ENCODE measurements around the gene FDXR.

FDXR gene

DNA sequence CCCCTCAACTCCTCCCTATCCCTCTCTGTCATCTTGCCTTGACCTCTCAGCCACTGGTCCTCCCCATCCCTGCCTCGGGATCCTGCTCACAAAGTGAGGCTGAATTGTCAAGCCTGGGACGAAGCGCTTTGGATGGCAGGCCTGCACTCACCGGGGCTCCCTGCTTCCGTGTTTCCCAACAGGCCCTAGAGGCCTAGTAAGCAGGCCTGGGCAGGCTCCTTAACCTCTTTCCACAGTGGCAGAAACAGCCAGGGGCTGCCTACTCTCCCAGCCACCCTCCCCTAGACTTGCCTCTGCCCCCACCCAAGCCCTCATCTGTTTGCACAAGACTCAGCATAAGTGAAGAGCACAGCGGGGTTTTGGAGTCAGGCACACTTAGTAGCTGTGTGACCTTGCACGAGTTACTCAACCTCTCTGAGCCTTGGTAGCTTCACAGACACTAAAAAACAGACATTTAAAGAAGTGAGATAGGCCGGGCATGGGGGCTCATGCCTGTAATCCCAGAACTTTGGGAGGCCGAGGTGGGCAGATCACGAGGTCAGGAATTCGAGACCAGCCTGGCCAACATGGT is 25.7 kb upstream of the FDXR start:
- DNase-seq (ENCODE audit: low read depth) = no peak

DNA sequence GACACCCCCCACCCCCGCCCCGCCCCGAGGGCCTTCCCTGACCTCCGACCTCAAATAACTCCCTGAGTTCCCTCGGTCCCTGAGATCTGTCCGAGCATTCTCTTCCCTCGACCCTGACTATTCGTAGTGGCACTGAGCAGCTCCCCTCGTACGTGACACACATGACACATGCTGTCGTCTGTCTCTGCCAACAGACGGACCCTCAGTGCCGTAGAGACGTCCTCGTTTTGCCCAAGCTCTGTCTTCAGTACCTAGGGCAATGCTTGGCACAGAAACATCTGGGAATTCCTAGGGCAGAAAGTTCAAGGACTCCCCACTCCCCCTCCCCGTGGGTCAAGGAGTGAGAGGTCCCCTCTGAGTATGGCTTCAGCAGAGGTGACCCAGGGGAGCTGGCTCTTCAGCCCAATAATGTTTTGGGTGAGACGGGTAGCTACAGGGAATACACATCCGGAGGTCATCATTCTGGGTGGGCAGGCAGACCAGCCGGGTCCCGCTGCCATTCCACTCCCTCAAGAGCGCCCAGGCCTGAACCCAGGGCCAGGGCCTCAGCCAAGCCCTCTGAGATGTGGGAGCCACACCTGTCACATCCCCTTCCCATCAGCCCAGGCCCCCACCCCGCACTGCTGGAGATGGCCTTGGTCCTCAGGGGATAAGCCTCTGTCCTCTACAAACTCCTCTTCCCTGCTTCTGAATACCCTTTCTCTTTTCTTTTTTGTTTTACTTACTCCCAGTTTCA is 21.3 kb upstream of the FDXR start:
- no peak for DNase-seq (ENCODE audit: low read depth)

DNA sequence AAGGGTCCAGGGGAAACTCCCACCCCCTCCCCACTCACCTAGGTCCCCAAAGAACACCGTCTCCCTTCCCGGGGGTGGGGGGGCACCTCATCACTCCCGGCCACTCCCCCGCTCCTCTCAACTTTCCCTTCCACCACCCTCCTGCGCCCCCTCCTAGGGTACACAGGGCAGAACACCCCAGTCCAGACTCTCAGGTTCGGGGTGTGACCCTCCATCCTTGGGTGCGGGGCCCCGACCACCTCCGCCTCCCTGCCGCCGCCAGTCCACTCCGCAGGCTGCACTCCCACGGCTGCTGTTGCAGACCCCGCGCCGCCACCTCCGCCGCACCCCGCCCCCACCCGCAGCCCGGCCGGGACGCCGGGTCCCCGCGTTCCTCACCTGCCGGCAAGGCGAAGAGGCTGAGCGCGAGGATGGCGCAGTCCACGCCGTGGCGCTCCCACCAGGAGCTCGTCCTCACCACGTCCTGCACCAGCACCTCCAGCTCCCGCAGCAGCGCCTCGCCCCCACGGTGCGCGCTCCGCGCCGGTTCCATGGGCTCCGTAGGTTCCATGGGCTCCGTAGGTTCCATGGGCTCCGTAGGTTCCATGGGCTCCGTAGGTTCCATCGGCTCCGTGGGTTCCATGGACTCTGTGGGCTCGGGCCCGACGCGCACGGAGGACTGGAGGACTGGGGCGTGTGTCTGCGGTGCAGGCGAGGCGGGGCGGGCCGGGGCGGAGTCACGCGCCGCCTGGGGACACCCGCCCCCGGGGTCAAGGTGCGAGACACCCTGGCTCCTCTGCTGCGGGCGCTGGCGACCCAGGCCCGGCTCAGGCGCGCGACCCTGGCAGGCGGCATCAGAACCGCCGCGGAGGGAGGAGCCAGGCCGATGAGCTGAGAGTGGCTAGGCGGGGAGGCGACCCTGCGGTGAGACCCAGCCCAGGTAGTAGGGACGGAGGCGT is 20.4 kb upstream of the FDXR start, which contains the start of gene FADS6:
Gene FADS6, minus strand, starts transcription at position 660 of the 938 bp plus-strand sequence. Its CDS starts 38 bp downstream, at position 622.
- no peak for DNase-seq (ENCODE audit: low read depth)

DNA sequence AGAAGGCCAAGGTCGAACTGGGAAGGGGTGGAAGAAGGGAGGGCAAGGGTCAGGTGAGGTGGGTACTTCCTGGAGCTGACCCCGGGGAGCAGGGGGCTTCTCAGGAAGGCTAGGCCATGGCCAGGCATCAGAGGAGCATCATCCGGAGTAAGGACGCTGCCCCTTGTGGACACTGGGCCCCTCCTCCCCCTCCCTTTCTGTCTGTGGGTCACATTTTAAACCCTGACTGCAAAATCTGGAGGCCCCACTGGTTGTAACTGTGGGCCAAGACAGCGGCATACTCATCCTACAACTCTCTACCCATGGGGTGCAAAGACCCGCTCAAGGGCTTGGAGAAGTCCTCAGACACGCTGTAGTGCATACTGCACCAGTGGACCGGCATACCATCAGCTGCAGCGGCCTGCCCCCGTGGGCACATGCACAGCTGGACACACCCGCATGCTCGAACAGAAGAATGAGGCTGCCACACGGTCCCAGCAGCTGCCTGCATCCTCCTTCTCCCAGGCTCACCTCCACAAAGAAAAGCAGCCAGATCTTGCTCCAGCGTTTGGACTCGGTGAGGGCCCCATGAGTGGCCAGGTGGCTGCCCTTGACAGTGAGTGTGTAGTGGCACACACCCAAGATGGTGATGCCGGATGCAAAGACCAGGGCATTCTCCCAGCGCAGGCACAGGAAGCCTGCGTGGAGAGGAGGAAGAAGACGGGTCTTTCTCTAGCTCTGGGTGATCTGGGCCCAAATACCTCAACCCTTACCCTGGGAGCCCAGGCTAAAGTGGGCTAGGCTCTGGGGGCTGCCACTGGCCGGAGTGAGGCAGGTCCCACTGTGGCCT is 19.4 kb upstream of the FDXR start:
- DNase-seq (ENCODE audit: low read depth) = no peak

DNA sequence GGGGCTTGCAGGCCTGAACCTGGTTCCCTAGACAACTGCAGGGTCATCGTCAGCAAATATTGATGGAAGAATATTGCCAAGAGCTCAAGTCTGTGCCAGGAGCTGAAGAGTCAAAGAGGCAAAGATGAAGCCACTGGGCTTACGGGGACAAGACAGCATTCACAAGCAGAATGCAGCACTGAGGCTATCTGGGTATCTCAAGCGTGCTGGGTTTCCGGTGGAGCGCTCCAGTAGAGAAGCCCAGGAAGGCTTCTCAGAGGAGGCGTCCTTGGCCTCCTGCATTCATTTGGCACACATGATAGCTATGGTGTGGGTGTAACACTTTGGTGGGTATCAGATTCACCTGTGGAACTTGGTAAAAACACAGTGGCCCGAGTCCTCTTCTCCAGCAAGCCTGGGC is 17.8 kb upstream of the FDXR start:
- DNase-seq (ENCODE audit: low read depth) = no peak

DNA sequence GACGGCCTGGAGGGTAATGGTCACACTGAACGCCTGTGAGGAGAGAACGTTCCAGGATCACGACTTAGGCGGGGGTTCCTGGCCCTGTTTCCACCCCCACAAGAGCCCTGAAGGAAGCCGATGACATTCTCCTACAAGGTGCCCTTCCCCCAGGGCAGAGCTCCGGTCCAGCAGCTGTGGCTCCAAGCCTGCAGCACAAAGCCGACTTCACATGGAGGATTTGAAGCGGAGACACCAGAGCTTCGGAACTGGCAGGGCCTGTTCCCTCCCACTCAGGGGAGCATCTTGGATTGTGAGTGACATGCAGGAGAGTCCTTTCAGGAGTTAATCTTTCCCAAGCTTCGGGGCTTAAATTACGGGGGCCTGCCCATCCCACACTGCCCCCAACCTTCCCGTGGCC is 15.7 kb upstream of the FDXR start:
- no peak for DNase-seq (ENCODE audit: low read depth)

DNA sequence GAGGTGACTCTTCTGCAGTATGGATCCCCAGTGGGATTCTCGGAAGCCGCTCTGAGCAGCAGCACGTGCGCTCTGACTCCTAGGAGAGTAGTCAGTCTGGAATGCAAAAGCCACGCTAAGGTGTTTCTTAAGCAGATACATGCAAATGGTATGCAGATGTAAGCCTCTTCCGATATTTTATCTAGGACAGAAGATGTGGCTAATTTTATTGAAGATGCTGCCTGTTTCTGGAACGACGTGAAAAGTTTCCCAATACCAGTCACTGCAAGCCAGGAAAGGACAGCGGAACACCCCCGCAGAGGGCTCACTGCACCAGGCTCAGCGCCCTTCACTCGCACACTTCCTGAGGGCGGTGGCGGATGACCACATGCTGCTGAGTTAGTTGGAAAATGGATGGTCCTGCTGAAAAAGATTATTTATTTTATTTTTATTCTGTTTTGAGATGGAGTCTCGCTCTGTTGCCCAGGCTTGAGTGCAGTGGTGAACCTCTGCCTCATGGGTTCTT is 10.5 kb upstream of the FDXR start:
- no peak for DNase-seq (ENCODE audit: low read depth)

DNA sequence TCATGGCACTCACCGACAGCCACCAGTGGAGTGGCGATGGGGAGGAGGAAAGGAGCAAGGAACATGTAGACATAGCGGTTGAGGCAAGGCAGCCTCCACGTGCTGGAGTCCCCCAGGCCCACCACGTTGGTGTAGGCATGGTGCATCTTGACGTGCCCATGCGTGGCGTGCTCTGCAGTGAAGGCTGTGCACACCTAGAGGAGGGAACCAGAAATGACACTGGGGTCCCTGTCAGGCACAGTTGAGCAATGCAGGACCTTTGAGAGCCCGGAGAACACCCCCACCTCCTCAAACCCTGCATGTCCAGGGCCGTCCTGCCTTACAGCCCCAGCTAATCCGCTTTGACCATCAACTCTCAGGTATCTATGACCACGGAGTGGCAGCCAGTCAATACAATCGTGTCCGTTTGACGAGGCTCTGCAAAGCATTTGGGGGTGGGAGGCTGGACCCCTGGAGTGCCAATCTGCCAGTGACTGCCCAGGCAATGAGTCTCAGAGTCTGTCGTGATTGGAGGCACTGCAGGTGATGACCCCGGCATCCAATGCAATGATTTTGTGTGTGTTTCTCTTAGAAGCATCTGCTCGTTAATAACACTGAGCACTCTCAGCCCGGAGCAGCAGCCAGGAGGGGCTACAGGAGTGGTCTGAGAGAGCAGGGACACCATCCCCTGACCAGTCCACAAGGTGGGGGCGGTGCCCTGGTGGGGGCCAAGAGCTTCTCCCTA is 9.9 kb upstream of the FDXR start:
- DNase-seq (ENCODE audit: low read depth) = no peak

DNA sequence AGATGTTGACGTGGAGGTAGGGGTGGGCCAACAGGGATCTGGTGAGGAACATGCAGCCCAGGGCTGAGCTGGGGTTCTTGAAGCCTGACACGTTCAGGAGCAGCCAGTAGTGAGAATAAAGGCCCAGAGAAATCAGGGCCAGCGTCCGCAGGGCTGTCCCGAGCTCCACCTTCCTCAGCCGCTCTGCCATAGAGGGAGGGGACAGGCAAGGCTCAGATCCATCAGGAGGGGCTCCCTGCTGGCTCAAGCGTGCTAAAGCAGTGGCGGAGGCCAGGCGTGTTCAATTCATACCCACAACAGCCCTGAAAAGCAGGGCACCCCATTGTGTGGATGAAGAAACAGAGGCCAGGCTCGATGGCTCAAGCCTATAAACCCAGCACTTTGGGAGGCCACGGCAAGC is 8.3 kb upstream of the FDXR start:
- DNase-seq (ENCODE audit: low read depth) = no peak

DNA sequence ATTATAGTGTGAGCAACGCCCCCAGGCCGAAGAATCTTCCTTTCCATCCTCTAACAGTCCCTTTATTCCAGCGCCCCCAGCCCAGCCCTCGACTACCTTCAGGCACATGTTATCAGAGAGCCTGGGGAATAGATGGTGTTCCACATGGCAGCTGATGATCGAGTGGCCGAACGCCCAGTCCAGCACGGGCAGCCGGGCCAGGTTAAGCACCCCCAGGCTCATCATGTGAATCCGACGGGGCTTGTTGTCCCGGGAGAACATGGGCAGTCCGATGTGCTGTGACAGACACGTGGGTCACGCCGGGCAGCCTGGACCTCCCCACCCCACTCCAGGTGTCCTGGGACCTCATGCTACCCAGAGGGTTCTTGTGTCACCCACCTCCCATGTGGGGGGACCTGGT is 6.5 kb upstream of the FDXR start:
- no peak for DNase-seq (ENCODE audit: low read depth)

DNA sequence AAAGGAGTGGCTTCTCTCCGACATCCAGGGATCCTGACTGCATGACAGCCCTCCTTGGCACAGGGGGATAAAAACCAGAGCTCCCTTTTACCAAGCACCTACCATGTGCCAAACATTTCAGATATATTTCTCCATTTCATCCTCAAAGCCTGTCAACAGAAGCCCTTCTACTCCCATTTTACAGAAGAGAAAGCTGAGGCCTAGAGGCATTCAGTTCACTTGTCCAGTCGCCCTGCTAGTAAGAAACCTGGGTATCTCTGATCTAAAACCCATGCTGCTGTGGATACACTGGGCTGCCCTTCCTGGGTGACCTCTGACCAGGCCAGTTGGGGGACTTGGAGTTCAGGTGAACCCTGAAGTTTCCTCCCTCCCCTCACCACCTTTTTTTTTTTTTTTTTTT is 5.9 kb upstream of the FDXR start:
- no peak for DNase-seq (ENCODE audit: low read depth)

DNA sequence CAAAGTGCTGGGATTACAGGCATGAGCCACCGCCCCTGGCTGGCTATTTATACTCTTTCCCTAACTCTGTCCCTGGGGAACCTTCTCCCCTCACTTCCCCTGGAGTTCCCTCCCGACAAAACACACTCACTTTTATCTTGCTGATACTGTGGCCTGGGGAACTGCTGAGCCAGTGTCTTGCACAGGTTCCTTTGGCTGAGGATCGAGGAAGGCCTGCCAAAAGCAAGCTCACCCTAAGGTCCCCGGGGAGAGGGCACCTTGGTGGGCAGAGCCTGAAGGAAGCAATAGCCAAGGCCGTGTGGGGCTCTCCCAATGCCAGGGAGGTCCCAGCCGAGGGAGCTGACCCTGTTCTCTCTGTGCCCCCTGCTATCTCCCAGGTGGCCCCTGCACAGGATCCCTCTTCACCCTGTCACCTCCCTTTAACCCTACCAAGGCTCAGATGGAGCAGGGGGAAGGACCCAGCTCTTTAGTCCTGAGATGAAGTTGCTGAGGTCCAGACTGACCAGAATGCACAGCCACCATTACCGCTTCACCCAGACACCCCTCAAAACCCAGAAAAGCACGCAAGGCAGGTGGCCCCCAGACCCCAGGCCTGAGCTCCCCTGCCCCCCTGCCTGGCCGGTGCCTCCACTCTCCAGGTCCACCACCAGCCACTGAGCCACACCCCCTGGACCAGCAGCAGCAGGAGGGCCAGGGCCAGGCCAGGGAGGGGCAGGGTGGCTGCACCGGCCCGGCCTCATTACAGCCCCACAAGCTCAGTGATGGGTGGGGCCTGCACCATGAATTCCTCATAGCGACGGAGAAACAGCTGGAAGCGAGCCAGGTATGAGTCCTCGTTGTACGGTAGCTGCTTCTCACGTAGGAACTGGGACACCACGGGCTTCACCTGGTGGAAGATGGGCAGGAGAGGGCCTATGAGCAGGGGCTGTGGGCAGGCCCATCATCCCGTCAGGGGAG is 5.1 kb upstream of the FDXR start:
- DNase-seq (ENCODE audit: low read depth) = no peak

DNA sequence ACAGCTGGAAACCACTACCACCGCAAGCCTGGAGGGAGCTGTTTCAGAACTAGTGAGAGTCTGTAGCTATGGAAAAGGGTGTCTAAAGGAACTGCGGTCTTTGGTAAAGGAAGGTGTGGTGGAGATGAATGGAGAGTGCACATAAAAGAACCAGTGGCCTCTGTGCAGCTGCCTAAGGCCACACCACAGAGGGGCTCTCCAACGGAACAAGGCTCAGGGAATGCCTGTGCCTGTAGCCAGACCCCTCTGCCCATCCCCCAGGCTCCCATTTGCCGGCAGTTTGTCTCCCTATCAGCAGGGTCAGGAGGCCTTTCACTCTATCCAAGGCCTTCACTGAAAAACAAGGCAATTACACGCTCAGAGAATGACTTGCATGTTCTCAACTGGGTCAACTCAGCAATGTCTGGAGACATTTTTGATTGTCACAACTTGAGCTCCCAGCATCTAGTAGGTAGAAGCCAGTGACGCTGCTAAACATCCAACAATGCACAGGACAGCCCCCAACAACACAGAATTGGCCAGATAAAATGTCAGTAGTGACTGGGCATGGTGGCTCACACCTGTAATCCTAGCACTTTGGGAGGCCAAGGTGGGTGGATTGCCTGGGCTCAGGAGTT is 3.3 kb upstream of the FDXR start:
- DNase-seq (ENCODE audit: low read depth) = no peak

DNA sequence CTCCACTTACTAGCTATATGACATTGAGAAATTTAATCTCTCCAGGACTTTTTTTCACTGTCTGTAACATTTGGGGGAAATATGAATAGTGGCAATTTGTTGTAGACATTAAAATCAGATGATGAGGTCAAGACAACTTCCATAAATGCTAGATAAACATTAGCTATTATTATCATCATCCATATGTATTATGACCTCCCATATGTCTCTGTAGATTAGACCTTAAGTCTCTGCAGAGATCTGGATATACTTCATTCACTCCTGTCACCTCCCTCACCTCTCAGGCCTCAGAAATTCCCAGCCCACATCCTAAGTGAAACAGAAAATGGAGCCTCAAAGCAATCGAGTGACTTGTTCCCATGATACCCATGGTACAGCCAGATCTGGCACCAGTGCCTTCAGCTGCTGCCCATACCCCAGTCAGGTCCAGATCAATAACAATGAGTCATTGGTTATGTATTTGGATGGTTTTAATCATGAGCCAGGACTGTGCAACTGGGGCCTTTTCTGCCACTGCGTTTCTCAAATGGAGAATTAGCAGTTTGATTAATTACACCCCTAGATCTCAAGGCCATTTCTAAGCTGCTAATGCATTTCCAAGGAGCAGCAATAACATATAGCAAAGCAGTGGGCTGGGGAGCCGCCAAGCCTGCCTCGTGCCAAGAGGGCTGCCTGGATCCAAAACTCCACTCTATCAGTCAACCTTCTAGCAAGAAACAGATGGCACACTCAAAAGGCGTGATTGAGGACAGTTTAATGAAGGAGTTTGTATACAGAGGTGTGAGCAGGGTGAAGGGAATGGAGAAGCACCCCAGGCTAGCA is 2.6 kb upstream of the FDXR start:
- no peak for DNase-seq (ENCODE audit: low read depth)

DNA sequence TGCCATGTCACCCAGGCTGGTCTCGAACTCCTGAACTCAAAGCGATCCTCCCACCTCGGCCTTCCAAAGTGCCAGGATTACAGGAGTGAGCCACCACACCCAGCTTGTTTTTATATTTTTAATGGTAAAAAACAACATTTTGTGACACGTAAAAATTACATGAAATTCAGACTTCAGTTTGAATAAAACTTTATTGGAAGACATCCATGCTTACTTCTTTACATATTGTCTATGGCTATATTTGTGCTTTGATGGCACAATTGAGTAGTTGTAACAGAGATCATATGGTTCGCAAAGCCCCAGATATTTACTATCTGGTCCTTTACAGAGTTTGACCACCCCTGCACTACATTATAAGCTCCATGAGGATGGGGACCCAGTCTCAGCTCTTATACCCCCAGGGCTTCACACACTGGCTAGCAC is 1.8 kb upstream of the FDXR start:
- DNase-seq (ENCODE audit: low read depth) = no peak

DNA sequence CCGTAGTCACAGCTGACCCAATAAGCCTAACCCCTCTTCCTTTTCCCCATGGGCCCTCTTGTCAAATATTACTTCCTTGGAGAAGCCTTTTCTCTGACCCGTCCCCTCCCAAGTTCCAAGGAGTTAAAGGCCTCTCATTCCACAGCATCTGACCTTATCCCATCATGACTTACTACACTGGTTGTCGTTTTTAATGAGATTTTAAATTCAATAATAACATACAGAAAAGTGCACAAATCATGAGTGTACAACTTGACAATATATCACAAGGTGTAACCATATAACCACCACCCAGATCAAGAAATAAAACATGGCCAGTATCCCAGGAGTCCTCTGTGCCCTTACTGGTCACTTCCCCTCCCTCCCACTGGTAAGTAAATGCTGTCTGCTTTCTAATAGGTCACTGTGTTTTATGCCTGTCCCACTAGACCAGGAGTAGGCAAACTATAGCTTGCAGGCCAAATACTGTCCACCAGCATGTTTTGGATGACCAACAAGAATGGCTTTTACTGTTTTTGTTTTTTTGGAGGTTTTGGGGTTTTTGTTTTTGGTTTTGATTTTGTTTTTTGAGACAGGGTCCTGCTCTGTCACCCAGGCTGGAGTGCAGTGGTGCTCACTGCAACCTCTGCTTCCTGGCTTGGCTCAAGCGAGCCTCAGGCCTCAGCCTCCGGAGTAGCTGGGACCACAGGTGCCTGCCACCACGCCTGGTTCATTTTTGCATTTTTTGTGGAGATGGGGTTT is 1.2 kb upstream of the FDXR start:
- DNase-seq (ENCODE audit: low read depth) = no peak

DNA sequence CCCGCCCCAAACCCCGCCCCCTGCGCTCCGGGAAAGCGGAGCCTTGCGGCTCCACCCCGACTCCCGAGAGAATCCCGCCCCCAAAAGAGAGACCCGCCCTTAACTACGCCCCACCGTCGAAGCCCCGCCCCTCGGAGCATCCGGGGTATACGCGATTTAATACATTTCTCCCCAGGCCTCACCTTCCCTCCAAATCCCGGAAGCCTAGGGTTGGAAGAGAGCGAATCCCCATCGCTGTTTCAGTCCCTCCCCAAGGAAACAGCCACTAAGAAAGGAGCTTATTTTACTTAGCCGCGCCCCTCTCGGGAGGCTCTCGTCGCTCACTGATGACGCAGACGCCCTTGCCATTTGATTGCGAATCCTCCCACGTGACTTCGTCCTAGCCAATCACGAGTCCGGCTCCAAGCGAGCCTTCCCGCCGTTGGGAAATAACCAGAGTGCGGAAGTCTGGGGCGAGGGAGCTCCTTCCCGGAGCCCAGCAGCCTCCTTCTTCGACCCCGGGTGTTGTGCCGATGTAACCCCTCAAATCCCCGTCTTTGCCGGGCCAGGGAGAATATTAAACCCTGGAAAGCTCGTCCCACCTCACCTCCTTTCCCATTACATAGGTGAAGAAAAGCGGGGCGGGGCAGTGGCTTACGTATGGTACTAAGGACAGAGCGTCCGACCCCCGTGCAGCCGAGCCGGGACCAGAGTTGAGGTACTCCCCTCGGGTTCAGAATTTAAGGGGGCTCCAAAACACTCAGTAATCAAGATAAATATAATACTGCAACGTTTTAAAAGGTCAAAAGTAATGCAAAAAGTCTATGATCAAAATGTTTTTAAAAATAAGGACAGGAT is 461 bp upstream of the FDXR start:
- peak; percentile 97 for DNase-seq (ENCODE audit: low read depth)

All from stimulated activated CD8-positive, alpha-beta memory T cell treated with anti-CD3 and anti-CD28 coated beads, Interleukin-12 subunit alpha, Interleukin-12 subunit beta, amount 100 ng/mL, for 4 hours (primary cell).